ENCODE results near the gene LATS2. TPM values are rescaled to one million over a fixed set of nuclear protein-coding genes. Genes with fewer than 3 reads are reported as not detected.

The LATS2 gene
- total RNA-seq (10 to 100 TPM; 20.9 to 34.6 (median 29.3) TPM), polyA plus RNA-seq (1 to 10 TPM; 2.5 to 5.8 (median 2.7) TPM)
- long read RNA-seq, donor 1, full-length matches to known transcripts, result 1 of 1 reads
- long read RNA-seq, donor 1, partial matches to known transcripts, result 0 of 1 reads
- long read RNA-seq, donor 1, other reads (novel, unspliced or antisense), result 0 of 1 reads
- long read RNA-seq, donor 2, full-length matches to known transcripts, result 1 of 1 reads
- long read RNA-seq, donor 2, partial matches to known transcripts, result 0 of 1 reads
- long read RNA-seq, donor 2, other reads (novel, unspliced or antisense), result 0 of 1 reads

- TF ChIP-seq POLR2A (IDR thresholded peaks at IDR 0.05), result no peak
- TF ChIP-seq, protein P1, sequence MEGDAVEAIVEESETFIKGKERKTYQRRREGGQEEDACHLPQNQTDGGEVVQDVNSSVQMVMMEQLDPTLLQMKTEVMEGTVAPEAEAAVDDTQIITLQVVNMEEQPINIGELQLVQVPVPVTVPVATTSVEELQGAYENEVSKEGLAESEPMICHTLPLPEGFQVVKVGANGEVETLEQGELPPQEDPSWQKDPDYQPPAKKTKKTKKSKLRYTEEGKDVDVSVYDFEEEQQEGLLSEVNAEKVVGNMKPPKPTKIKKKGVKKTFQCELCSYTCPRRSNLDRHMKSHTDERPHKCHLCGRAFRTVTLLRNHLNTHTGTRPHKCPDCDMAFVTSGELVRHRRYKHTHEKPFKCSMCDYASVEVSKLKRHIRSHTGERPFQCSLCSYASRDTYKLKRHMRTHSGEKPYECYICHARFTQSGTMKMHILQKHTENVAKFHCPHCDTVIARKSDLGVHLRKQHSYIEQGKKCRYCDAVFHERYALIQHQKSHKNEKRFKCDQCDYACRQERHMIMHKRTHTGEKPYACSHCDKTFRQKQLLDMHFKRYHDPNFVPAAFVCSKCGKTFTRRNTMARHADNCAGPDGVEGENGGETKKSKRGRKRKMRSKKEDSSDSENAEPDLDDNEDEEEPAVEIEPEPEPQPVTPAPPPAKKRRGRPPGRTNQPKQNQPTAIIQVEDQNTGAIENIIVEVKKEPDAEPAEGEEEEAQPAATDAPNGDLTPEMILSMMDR (IDR thresholded peaks at IDR 0.05 in 8 of 11, conservative IDR thresholded peaks at IDR 0.05 in 3 of 11), result peak in 3 of 11 experiments; percentile 24 to 45 (median 35)
- peak; percentile 91 to 93 (median 93) for TF ChIP-seq POLR2AphosphoS5 (IDR thresholded peaks at IDR 0.05)
- intact Hi-C loops (cut with DNase I; ENCODE audit: low total_unique reads), result no loop called here
- peaks cover 9 to 72% (median 37%) of the 10 kb centered on the region in 6 donors for H3K4me1 ChIP-seq
- no peaks in the 10 kb centered on the region for H3K9me3 ChIP-seq
- peak; percentile 98 for DNase-seq
- peaks cover 0 to 32% (median 13%) of the 10 kb centered on the region in 7 donors for H3K27me3 ChIP-seq (replicated peaks in 1 of 7)
- peak within 1 kb of the TSS; percentile 94 to 99 (median 98) for H3K27ac ChIP-seq
- H3K36me3 ChIP-seq, result no peaks in the 10 kb centered on the region
- WGBS, 5 donors, result 0 to 1% (median 1%) methylated on average over 51 to 96 of the region's 96 CpGs
- H3K4me3 ChIP-seq, result peak within 1 kb of the TSS; percentile 80 to 95 (median 89)
Measured at GRCh38 chr13:21061029-21061763, at the start of gene LATS2. LATS2 (minus strand) TSS chr13:21061586; CDS start chr13:21046026, 15,560 bp downstream.

GRCh38 chr13:21109168-21109567, 47.8 kb upstream of the LATS2 start:
- TF ChIP-seq, protein P1 (IDR thresholded peaks at IDR 0.05 in 8 of 11, conservative IDR thresholded peaks at IDR 0.05 in 3 of 11), result no peak
- TF ChIP-seq POLR2A (IDR thresholded peaks at IDR 0.05) (no peak), POLR2AphosphoS5 (IDR thresholded peaks at IDR 0.05) (no peak)
- WGBS, 5 donors, result 89 to 91% (median 90%) methylated on average over 7 of the region's 7 CpGs
- DNase-seq, result no peak
- peaks cover 0 to 4% (median 0%) of the 10 kb centered on the region in 6 donors for H3K4me1 ChIP-seq
- no peak overlapping the region for H3K4me3 ChIP-seq
- H3K36me3 ChIP-seq, result no peaks in the 10 kb centered on the region
- no peak overlapping the region for H3K27ac ChIP-seq
- H3K27me3 ChIP-seq (replicated peaks in 1 of 7), result no peaks in the 10 kb centered on the region
- peaks cover 0 to 3% (median 0%) of the 10 kb centered on the region in 8 donors for H3K9me3 ChIP-seq
- intact Hi-C loops (cut with DNase I; ENCODE audit: low total_unique reads), result no loop called here

- Histone ChIP-seq H3K4me1 (peaks cover 0 to 4% (median 0%) of the 10 kb centered on the region in 6 donors), H3K27me3 (replicated peaks in 1 of 7) (no peaks in the 10 kb centered on the region), H3K9me3 (peaks cover 0 to 4% (median 0%) of the 10 kb centered on the region in 8 donors), H3K4me3 (no peak overlapping the region), H3K27ac (no peak overlapping the region), H3K36me3 (no peaks in the 10 kb centered on the region)
- WGBS, 5 donors, result 68 to 87% (median 75%) methylated on average over 4 of the region's 4 CpGs
- no peak for DNase-seq
- TF ChIP-seq, protein P1 (IDR thresholded peaks at IDR 0.05 in 8 of 11, conservative IDR thresholded peaks at IDR 0.05 in 3 of 11), result no peak
- TF ChIP-seq POLR2AphosphoS5 (IDR thresholded peaks at IDR 0.05) (no peak), POLR2A (IDR thresholded peaks at IDR 0.05) (no peak)
- intact Hi-C loops (cut with DNase I; ENCODE audit: low total_unique reads), result no loop called here
Measured at GRCh38 chr13:21106089-21106488, 44.7 kb upstream of the LATS2 start.
